ENCODE measurements around the gene IGDCC3. TPM values are rescaled to one million over a fixed set of nuclear protein-coding genes. Genes with fewer than 3 reads are reported as not detected.
A peak's percentile ranks its signal among the peaks of the same experiment; 100 is the strongest.

IGDCC3 gene
- total RNA-seq, 2 donors from 2014 or later = not detected

DNA sequence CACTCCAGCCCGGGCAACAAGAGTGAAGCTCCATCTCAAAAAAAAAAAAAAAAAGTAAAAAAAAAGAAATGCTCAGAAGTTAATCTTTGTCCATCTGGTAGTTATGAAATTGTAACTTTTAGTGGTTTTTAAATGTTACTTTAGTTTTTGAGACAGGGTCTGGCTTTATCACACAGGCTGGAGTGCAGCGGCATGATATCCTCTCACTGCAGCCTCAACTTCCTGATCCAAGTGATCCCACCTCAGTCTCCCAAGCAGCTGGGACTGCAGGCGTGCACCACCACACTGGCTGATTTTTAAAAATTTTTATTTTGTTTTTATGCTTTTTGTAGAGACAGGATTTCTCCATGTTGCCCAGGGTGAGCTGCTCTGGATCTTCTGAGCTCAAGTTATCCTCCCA lies 72.0 kb downstream of the IGDCC3 start:
- no peaks in the 10 kb centered on the region for H3K9me3 Mint-ChIP-seq
- peak overlapping the region; percentile 100 for H3K27ac Mint-ChIP-seq
- no peaks in the 10 kb centered on the region for H3K36me3 Mint-ChIP-seq (ENCODE audit: insufficient read depth in 2 of 2)
- no peaks in the 10 kb centered on the region for H3K27me3 Mint-ChIP-seq (ENCODE audit: low read depth)
- ATAC-seq (replicated peaks in 1 of 2) (no peak), DNase-seq (no peak)
- peaks cover 25% of the 10 kb centered on the region for H3K4me1 Mint-ChIP-seq (ENCODE audit: low read depth)
- H3K4me3 Mint-ChIP-seq = peak overlapping the region in 1 of 2 donors; percentile 67

GRCh38 chr15:65305150-65305758 lies 72.5 kb downstream of the IGDCC3 start:
- Mint-ChIP-seq H3K27me3 (ENCODE audit: low read depth) (no peaks in the 10 kb centered on the region), H3K9me3 (no peaks in the 10 kb centered on the region), H3K4me3 (peak overlapping the region; percentile 88 to 100), H3K4me1 (ENCODE audit: low read depth) (peaks cover 25% of the 10 kb centered on the region), H3K36me3 (ENCODE audit: insufficient read depth in 2 of 2) (no peaks in the 10 kb centered on the region), H3K27ac (peak overlapping the region; percentile 100)
- peak; percentile 77 to 78 for ATAC-seq (replicated peaks in 1 of 2)
- DNase-seq = peak in 1 of 2 donors; percentile 62

DNA sequence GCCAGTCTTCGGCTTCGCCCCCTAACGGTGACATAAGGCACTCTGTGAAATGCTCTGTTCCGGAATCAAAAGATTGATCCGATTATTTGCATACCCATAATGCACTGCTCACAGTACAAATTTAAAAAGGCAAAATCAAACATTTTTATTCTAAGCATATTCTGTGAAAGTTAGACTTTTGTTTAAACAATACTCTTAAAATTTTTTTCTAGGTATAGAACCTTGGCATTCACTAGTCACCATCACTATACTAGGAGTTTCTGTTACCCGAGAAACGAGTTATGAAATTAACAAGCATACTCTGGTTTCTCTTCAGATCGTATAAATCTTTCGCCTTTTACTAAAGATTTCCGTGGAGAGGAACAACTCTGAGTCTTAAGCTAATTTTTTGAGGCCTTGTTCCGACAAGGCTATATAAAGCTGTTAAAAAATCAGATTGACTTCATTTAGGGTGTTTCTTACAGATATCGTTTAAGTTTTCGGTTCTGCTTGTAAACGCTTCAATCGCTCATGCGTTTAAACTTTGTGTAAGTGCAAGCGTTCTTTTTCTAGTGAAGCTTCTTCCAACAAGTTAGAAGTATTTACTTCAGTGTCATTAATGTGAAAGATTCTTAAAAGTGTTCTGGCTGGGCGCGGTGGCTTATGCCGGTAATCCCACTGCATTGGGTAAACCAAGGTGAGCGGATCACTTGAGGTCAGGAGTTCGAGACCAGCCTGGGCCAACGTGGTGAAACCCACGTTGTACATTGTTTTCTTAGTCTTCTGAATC lies 73.2 kb downstream of the IGDCC3 start, which contains the start of gene RNU5B-1:
Gene RNU5B-1, plus strand, starts transcription at position 297 of the 769 bp plus-strand sequence.
- Mint-ChIP-seq H3K4me1 (ENCODE audit: low read depth) (peaks cover 25% of the 10 kb centered on the region), H3K9me3 (no peaks in the 10 kb centered on the region), H3K36me3 (ENCODE audit: insufficient read depth in 2 of 2) (no peaks in the 10 kb centered on the region), H3K27me3 (ENCODE audit: low read depth) (no peaks in the 10 kb centered on the region), H3K4me3 (peak within 1 kb of the TSS; percentile 88 to 100), H3K27ac (peak within 1 kb of the TSS; percentile 100)
- DNase-seq (peak; percentile 90 to 95), ATAC-seq (replicated peaks in 1 of 2) (peak; percentile 78 to 81)

DNA sequence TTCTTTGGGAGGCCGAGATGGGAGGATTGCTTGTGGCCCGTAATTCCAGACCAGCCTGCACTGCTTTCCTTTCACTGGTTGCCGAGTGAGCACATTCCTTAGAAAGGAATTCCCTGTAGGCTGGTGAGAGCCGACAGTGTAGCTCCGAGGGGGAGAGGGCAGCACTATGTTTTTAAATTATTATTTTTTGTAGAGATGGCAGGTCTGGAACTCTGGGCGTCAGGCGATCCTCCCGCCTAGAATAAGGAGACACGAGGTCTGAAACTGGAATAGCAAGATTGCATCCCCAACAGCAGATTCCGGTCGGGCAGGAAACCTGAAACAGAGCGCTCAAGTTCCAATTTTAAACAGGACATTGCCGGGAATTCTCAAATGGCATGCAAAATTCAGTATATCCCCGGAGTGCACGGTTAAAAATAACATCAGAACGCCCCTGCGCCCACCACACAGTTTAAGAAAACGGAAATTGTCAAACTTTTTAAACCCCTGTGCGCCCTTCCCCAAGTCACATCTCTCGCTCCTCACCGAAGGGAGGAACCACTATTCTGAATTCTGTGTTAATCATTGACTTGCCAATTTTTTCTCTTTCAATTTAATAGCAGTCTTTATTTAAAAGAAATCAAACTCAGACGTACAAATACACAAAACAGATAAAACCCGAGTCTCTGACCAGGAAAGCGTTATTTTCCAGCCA lies 74.0 kb downstream of the IGDCC3 start:
- no peaks in the 10 kb centered on the region for H3K36me3 Mint-ChIP-seq (ENCODE audit: insufficient read depth in 2 of 2)
- H3K27ac Mint-ChIP-seq = peak overlapping the region; percentile 100
- H3K4me3 Mint-ChIP-seq = peak overlapping the region; percentile 88 to 100
- DNase-seq (no peak), ATAC-seq (replicated peaks in 1 of 2) (no peak)
- peaks cover 28% of the 10 kb centered on the region for H3K4me1 Mint-ChIP-seq (ENCODE audit: low read depth)
- no peaks in the 10 kb centered on the region for H3K9me3 Mint-ChIP-seq
- no peaks in the 10 kb centered on the region for H3K27me3 Mint-ChIP-seq (ENCODE audit: low read depth)

- H3K27me3 Mint-ChIP-seq (ENCODE audit: low read depth) = no peaks in the 10 kb centered on the region
- no peak overlapping the region for H3K4me3 Mint-ChIP-seq
- peaks cover 46% of the 10 kb centered on the region for H3K4me1 Mint-ChIP-seq (ENCODE audit: low read depth)
- no peak for ATAC-seq (replicated peaks in 1 of 2)
- no peak overlapping the region for H3K27ac Mint-ChIP-seq
- no peaks in the 10 kb centered on the region for H3K9me3 Mint-ChIP-seq
- DNase-seq = no peak
- no peaks in the 10 kb centered on the region for H3K36me3 Mint-ChIP-seq (ENCODE audit: insufficient read depth in 2 of 2)
Measured at GRCh38 chr15:65302061-65302460, 75.7 kb downstream of the IGDCC3 start.

DNA sequence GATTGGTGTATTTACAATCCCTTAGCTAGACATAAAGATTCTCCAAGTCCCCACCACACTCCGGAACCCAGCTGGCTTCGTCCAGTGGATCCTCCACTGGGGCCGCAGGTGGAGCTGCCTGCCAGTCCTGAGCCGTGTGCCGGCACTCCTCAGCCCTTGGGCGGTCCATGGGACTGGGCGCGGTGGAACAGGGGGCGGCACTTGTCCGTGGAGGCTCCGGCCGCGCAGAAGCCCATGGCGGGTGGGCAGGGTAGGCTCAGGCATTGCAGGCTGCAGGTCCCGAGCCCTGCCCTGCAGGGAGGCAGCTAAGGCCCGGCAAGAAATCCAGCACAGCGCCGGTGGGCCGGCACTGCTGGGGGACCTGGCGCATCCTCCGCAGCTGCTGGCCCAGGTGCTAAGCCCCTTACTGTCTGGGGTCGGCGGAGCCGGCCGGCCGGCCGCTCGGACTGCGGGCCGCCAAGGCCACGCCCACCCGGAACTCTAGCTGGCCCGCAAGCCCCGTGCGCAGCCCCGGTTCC lies 76.8 kb downstream of the IGDCC3 start:
- DNase-seq (no peak), ATAC-seq (replicated peaks in 1 of 2) (no peak)
- H3K9me3 Mint-ChIP-seq = no peaks in the 10 kb centered on the region
- no peaks in the 10 kb centered on the region for H3K36me3 Mint-ChIP-seq (ENCODE audit: insufficient read depth in 2 of 2)
- no peak overlapping the region for H3K27ac Mint-ChIP-seq
- no peak overlapping the region for H3K4me3 Mint-ChIP-seq
- peaks cover 54% of the 10 kb centered on the region for H3K4me1 Mint-ChIP-seq (ENCODE audit: low read depth)
- no peaks in the 10 kb centered on the region for H3K27me3 Mint-ChIP-seq (ENCODE audit: low read depth)

- Mint-ChIP-seq H3K27me3 (ENCODE audit: low read depth) (no peaks in the 10 kb centered on the region), H3K36me3 (ENCODE audit: insufficient read depth in 2 of 2) (no peaks in the 10 kb centered on the region), H3K4me3 (peak overlapping the region; percentile 53 to 66), H3K9me3 (no peaks in the 10 kb centered on the region), H3K27ac (no peak overlapping the region), H3K4me1 (ENCODE audit: low read depth) (peaks cover 47% of the 10 kb centered on the region)
- DNase-seq (no peak), ATAC-seq (replicated peaks in 1 of 2) (no peak)
Measured at GRCh38 chr15:65298731-65299130, 79.1 kb downstream of the IGDCC3 start.

- no peak for ATAC-seq (replicated peaks in 1 of 2)
- no peaks in the 10 kb centered on the region for H3K27me3 Mint-ChIP-seq (ENCODE audit: low read depth)
- H3K9me3 Mint-ChIP-seq = no peaks in the 10 kb centered on the region
- H3K4me3 Mint-ChIP-seq = no peak overlapping the region
- no peaks in the 10 kb centered on the region for H3K36me3 Mint-ChIP-seq (ENCODE audit: insufficient read depth in 2 of 2)
- H3K27ac Mint-ChIP-seq = no peak overlapping the region
- H3K4me1 Mint-ChIP-seq (ENCODE audit: low read depth) = peaks cover 40% of the 10 kb centered on the region
- no peak for DNase-seq
Measured at GRCh38 chr15:65292938-65293518, 84.8 kb downstream of the IGDCC3 start.

GRCh38 chr15:65290228-65290627 lies 87.6 kb downstream of the IGDCC3 start:
- no peak for ATAC-seq (replicated peaks in 1 of 2)
- no peak for DNase-seq
- Mint-ChIP-seq H3K36me3 (ENCODE audit: insufficient read depth in 2 of 2) (no peaks in the 10 kb centered on the region), H3K9me3 (no peaks in the 10 kb centered on the region), H3K27me3 (ENCODE audit: low read depth) (no peaks in the 10 kb centered on the region), H3K4me1 (ENCODE audit: low read depth) (peaks cover 33% of the 10 kb centered on the region), H3K27ac (no peak overlapping the region), H3K4me3 (no peak overlapping the region)

GRCh38 chr15:65289261-65289854 lies 88.4 kb downstream of the IGDCC3 start:
- no peak for DNase-seq
- ATAC-seq (replicated peaks in 1 of 2) = no peak
- H3K27ac Mint-ChIP-seq = no peak overlapping the region
- peaks cover 34% of the 10 kb centered on the region for H3K4me1 Mint-ChIP-seq (ENCODE audit: low read depth)
- no peaks in the 10 kb centered on the region for H3K9me3 Mint-ChIP-seq
- no peak overlapping the region for H3K4me3 Mint-ChIP-seq
- no peaks in the 10 kb centered on the region for H3K27me3 Mint-ChIP-seq (ENCODE audit: low read depth)
- no peaks in the 10 kb centered on the region for H3K36me3 Mint-ChIP-seq (ENCODE audit: insufficient read depth in 2 of 2)

- DNase-seq (no peak), ATAC-seq (replicated peaks in 1 of 2) (no peak)
- H3K9me3 Mint-ChIP-seq = no peaks in the 10 kb centered on the region
- H3K36me3 Mint-ChIP-seq (ENCODE audit: insufficient read depth in 2 of 2) = peaks cover 0 to 5% of the 10 kb centered on the region in 2 donors
- H3K4me1 Mint-ChIP-seq (ENCODE audit: low read depth) = peaks cover 46% of the 10 kb centered on the region
- H3K27me3 Mint-ChIP-seq (ENCODE audit: low read depth) = no peaks in the 10 kb centered on the region
- H3K27ac Mint-ChIP-seq = peak overlapping the region; percentile 92
- H3K4me3 Mint-ChIP-seq = peak overlapping the region; percentile 91 to 95
Measured at GRCh38 chr15:65287520-65287855, 90.3 kb downstream of the IGDCC3 start.

- Mint-ChIP-seq H3K4me1 (ENCODE audit: low read depth) (peaks cover 52% of the 10 kb centered on the region), H3K36me3 (ENCODE audit: insufficient read depth in 2 of 2) (peaks cover 0 to 5% of the 10 kb centered on the region in 2 donors), H3K9me3 (no peaks in the 10 kb centered on the region), H3K27me3 (ENCODE audit: low read depth) (no peaks in the 10 kb centered on the region), H3K27ac (peak within 1 kb of the TSS; percentile 92), H3K4me3 (peak within 1 kb of the TSS; percentile 91 to 95)
- ATAC-seq (replicated peaks in 1 of 2) (peak; percentile 97 to 98), DNase-seq (peak; percentile 96)
Measured at GRCh38 chr15:65286704-65287519, 90.9 kb downstream of the IGDCC3 start, which contains the start of gene PARP16. Gene PARP16 (minus strand): TSS chr15:65286883. CDS start chr15:65286426, 457 bp downstream.
